ACC112 (cell line): Measurements from ENCODE around the gene RBPJL.

Experiments used
- H2AFZ ChIP-seq: fragments of 200-600 bp; sonication (generic); one replicate; pipeline ENCODE4 v1.6.0; 2017; ENCODE audit warnings: antibody characterized with exemption, low read length; ENCODE audit not compliant: unreplicated experiment
- H3K27ac ChIP-seq: fragments of 200-600 bp; sonication (generic); 2 replicates; pipeline ENCODE4 v1.5.1; 2014; ENCODE audit warnings: low read depth, mild to moderate bottlenecking, antibody characterized with exemption, low read length, moderate library complexity
- H3K27me3 ChIP-seq: fragments of 200-600 bp; sonication (generic); 2 replicates; pipeline ENCODE4 v1.6.1; 2014; ENCODE audit warnings: mild to moderate bottlenecking, antibody characterized with exemption, low read length, moderate library complexity, mixed read lengths; ENCODE audit not compliant: insufficient read depth
- H3K36me3 ChIP-seq: fragments of 200-600 bp; sonication (generic); 2 replicates; pipeline ENCODE4 v1.6.1; 2016; ENCODE audit warnings: mild to moderate bottlenecking, antibody characterized with exemption, low read length, moderate library complexity, mixed read lengths; ENCODE audit not compliant: insufficient read depth
- H3K4me1 ChIP-seq: fragments of 200-600 bp; sonication (generic); one replicate; pipeline ENCODE4 v1.6.1; 2016; ENCODE audit warnings: low read length, mixed read lengths; ENCODE audit not compliant: insufficient read depth, unreplicated experiment, control insufficient read depth
- H3K4me3 ChIP-seq: fragments of 200-600 bp; sonication (generic); 2 replicates; pipeline ENCODE4 v1.5.1; 2014; ENCODE audit warnings: mild to moderate bottlenecking, low read depth, low read length
- H3K79me2 ChIP-seq: fragments of 200-600 bp; sonication (generic); one replicate; pipeline ENCODE4 v1.6.0; 2016; ENCODE audit warnings: low read length; ENCODE audit not compliant: control insufficient read depth, unreplicated experiment, insufficient read depth

Gene RBPJL

GRCh38 chr20:45318386-45318939, 11.8 kb downstream of the RBPJL start:
- no peak overlapping the region for H3K4me3 ChIP-seq
- H3K27ac ChIP-seq = no peak overlapping the region
- no peaks in the 10 kb centered on the region for H3K79me2 ChIP-seq
- no peak overlapping the region for H2AFZ ChIP-seq
- H3K27me3 ChIP-seq = peaks cover 20% of the 10 kb centered on the region
- H3K4me1 ChIP-seq = peaks cover 2% of the 10 kb centered on the region
- no peaks in the 10 kb centered on the region for H3K36me3 ChIP-seq

- no peak overlapping the region for H3K4me3 ChIP-seq
- H3K4me1 ChIP-seq = peaks cover 2% of the 10 kb centered on the region
- no peaks in the 10 kb centered on the region for H3K36me3 ChIP-seq
- H2AFZ ChIP-seq = peak overlapping the region; percentile 35
- no peak overlapping the region for H3K27ac ChIP-seq
- H3K27me3 ChIP-seq = peaks cover 20% of the 10 kb centered on the region
- H3K79me2 ChIP-seq = no peaks in the 10 kb centered on the region
Measured at GRCh38 chr20:45318948-45319347, 12.3 kb downstream of the RBPJL start.

GRCh38 chr20:45320948-45321595, 14.4 kb downstream of the RBPJL start:
- Histone ChIP-seq H3K79me2 (no peaks in the 10 kb centered on the region), H3K36me3 (no peaks in the 10 kb centered on the region), H3K4me1 (peaks cover 2% of the 10 kb centered on the region), H3K27ac (no peak overlapping the region), H3K4me3 (no peak overlapping the region), H3K27me3 (peaks cover 18% of the 10 kb centered on the region), H2AFZ (no peak overlapping the region)

GRCh38 chr20:45322952-45323383, 16.3 kb downstream of the RBPJL start:
- H3K27ac ChIP-seq = no peak overlapping the region
- no peaks in the 10 kb centered on the region for H3K79me2 ChIP-seq
- H3K4me1 ChIP-seq = peaks cover 2% of the 10 kb centered on the region

GRCh38 chr20:45323731-45324130, 17.1 kb downstream of the RBPJL start:
- Histone ChIP-seq H3K27ac (no peak overlapping the region), H3K79me2 (no peaks in the 10 kb centered on the region), H2AFZ (no peak overlapping the region), H3K27me3 (no peaks in the 10 kb centered on the region), H3K4me1 (peaks cover 2% of the 10 kb centered on the region), H3K4me3 (no peak overlapping the region), H3K36me3 (peaks cover 6% of the 10 kb centered on the region; the same call in 1 of the 2 replicates)

More at GRCh38 chr20:45322952-45323383, 16.3 kb downstream of the RBPJL start:
- Histone ChIP-seq H3K27me3 (no peaks in the 10 kb centered on the region; the same call in 1 of the 2 replicates), H3K36me3 (0 out of 2 replicates have a peak, but pooled peaks cover 2% of the 10 kb centered on the region), H3K4me3 (no peak overlapping the region), H2AFZ (no peak overlapping the region)

GRCh38 chr20:45325371-45325770, 18.7 kb downstream of the RBPJL start:
- H3K79me2 ChIP-seq = no peaks in the 10 kb centered on the region
- H3K36me3 ChIP-seq = peaks cover 19% of the 10 kb centered on the region
- no peak overlapping the region for H3K27ac ChIP-seq
- H3K4me1 ChIP-seq = no peaks in the 10 kb centered on the region
- no peak overlapping the region for H2AFZ ChIP-seq
- H3K4me3 ChIP-seq = no peak overlapping the region
- no peaks in the 10 kb centered on the region for H3K27me3 ChIP-seq

- no peaks in the 10 kb centered on the region for H3K27me3 ChIP-seq
- no peak overlapping the region for H3K4me3 ChIP-seq
- H3K27ac ChIP-seq = no peak overlapping the region
- H3K4me1 ChIP-seq = no peaks in the 10 kb centered on the region
- no peak overlapping the region for H2AFZ ChIP-seq
- H3K36me3 ChIP-seq = peaks cover 35% of the 10 kb centered on the region
- peaks cover 11% of the 10 kb centered on the region for H3K79me2 ChIP-seq
Measured at GRCh38 chr20:45328451-45328850, 21.8 kb downstream of the RBPJL start.

GRCh38 chr20:45329497-45330319, 23.1 kb downstream of the RBPJL start:
- Histone ChIP-seq H3K27ac (no peak overlapping the region), H3K36me3 (peaks cover 35% of the 10 kb centered on the region), H3K79me2 (peaks cover 13% of the 10 kb centered on the region), H3K4me3 (no peak overlapping the region), H3K27me3 (no peaks in the 10 kb centered on the region), H3K4me1 (no peaks in the 10 kb centered on the region), H2AFZ (no peak overlapping the region)

- H3K36me3 ChIP-seq = peaks cover 40% of the 10 kb centered on the region
- H3K27ac ChIP-seq = no peak overlapping the region
- no peak overlapping the region for H3K4me3 ChIP-seq
- H3K27me3 ChIP-seq = no peaks in the 10 kb centered on the region
- peaks cover 21% of the 10 kb centered on the region for H3K79me2 ChIP-seq
- no peak overlapping the region for H2AFZ ChIP-seq
- no peaks in the 10 kb centered on the region for H3K4me1 ChIP-seq
Measured at GRCh38 chr20:45330476-45330875, 23.8 kb downstream of the RBPJL start.

- peaks cover 64% of the 10 kb centered on the region for H3K79me2 ChIP-seq
- H2AFZ ChIP-seq = no peak overlapping the region
- H3K4me3 ChIP-seq = peak overlapping the region; percentile 12; the same call in 1 of the 2 replicates
- H3K27me3 ChIP-seq = no peaks in the 10 kb centered on the region
- H3K36me3 ChIP-seq = peaks cover 28% of the 10 kb centered on the region; the same call in 1 of the 2 replicates
- peaks cover 57% of the 10 kb centered on the region for H3K4me1 ChIP-seq
- H3K27ac ChIP-seq = peak overlapping the region; percentile 94
Measured at GRCh38 chr20:45336530-45337366, 30.1 kb downstream of the RBPJL start.
